GM23338 (cell line): Measurements from ENCODE around the gene SEMA4D.

Experiments used
- CREB1 ChIP-seq: fragments of 250-450 bp; sonication (Bioruptor Pico); IDR thresholded peaks from 2 replicates; pipeline ENCODE4 v1.5.0; 2020; ENCODE audit warnings: low read depth, mild to moderate bottlenecking, moderate library complexity
- EZH2 ChIP-seq: fragments of 200-600 bp; sonication (generic); IDR thresholded peaks from one replicate; pipeline ENCODE4 v1.8.0; 2017; ENCODE audit warnings: antibody characterized with exemption, mild to moderate bottlenecking, low read depth; ENCODE audit not compliant: unreplicated experiment
- EZH2phosphoT487 ChIP-seq: fragments of 200-600 bp; sonication (generic); IDR thresholded peaks from one replicate; pipeline ENCODE4 v1.8.1; 2018; ENCODE audit warnings: antibody characterized with exemption; ENCODE audit not compliant: unreplicated experiment
- JUNB ChIP-seq: IDR thresholded peaks from one replicate; pipeline ENCODE4 v1.6.1; 2016; ENCODE audit warnings: antibody characterized with exemption; ENCODE audit not compliant: unreplicated experiment
- POLR2AphosphoS5 ChIP-seq: IDR thresholded peaks from 2 replicates; pipeline ENCODE4 v1.6.1; 2016; ENCODE audit warnings: antibody characterized with exemption, low read depth
- ZNF114 ChIP-seq: fragments of 250-450 bp; sonication (Bioruptor Pico); IDR thresholded peaks from 2 replicates; pipeline ENCODE4 v1.5.0; 2020; ENCODE audit warnings: mild to moderate bottlenecking, moderate library complexity
- ZNF331 ChIP-seq: fragments of 250-450 bp; sonication (Bioruptor Pico); IDR thresholded peaks from 2 replicates; pipeline ENCODE4 v1.5.0; 2020; ENCODE audit warnings: low read depth, mild to moderate bottlenecking, moderate library complexity
- TF ChIP-seq, protein P1 (sequence below), 2 experiments: fragments of 200-600 bp in 1 of 2; sonication (generic) in 1 of 2; conservative IDR thresholded peaks; 2 replicates each; pipeline versions ENCODE4 v1.5.1 to v1.6.1; 2016 to 2017; ENCODE audit warnings: antibody characterized with exemption in 2 of 2, low read depth in 2 of 2, mild to moderate bottlenecking in 2 of 2, moderate library complexity in 1 of 2
- TF ChIP-seq, protein P2 (sequence below): IDR thresholded peaks from one replicate; pipeline ENCODE4 v1.6.1; 2018; ENCODE audit warnings: antibody characterized with exemption; ENCODE audit not compliant: unreplicated experiment
- TF ChIP-seq, protein P3 (sequence below): fragments of 250-450 bp; sonication (Bioruptor Pico); IDR thresholded peaks from 2 replicates; pipeline ENCODE4 v1.5.0; 2020; ENCODE audit warnings: mild to moderate bottlenecking, moderate library complexity
- TF ChIP-seq, protein P4 (sequence below): IDR thresholded peaks from 2 replicates; pipeline ENCODE4 v1.6.1; 2016; ENCODE audit warnings: antibody characterized with exemption

DNA sequence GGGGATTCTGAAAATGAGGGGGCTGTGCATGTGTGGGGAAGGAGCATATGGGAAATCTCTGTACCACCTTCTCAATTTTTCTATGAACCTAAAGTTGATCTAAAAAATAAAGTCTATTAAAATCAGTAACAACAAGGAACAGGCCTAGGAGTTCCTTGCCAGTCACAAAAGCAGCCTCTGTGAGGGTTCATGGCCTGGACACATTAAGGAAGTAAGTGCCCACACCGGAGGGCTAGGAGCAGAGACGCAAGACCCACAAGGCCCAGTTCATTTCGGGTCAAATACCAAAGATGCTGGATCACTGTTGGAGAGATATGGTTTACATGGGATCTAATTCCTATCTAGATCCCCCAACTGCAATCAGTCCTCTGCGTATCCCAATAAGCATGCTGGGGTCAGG, 88.4 kb downstream of the SEMA4D start:
- TF ChIP-seq EZH2: no peak
- TF ChIP-seq, protein P1, sequence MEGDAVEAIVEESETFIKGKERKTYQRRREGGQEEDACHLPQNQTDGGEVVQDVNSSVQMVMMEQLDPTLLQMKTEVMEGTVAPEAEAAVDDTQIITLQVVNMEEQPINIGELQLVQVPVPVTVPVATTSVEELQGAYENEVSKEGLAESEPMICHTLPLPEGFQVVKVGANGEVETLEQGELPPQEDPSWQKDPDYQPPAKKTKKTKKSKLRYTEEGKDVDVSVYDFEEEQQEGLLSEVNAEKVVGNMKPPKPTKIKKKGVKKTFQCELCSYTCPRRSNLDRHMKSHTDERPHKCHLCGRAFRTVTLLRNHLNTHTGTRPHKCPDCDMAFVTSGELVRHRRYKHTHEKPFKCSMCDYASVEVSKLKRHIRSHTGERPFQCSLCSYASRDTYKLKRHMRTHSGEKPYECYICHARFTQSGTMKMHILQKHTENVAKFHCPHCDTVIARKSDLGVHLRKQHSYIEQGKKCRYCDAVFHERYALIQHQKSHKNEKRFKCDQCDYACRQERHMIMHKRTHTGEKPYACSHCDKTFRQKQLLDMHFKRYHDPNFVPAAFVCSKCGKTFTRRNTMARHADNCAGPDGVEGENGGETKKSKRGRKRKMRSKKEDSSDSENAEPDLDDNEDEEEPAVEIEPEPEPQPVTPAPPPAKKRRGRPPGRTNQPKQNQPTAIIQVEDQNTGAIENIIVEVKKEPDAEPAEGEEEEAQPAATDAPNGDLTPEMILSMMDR (conservative IDR thresholded peaks at IDR 0.05; ENCODE audit: low read depth in 2 of 2): no peak
- no peak for TF ChIP-seq EZH2phosphoT487
- TF ChIP-seq POLR2AphosphoS5: no peak
- TF ChIP-seq, protein P2, sequence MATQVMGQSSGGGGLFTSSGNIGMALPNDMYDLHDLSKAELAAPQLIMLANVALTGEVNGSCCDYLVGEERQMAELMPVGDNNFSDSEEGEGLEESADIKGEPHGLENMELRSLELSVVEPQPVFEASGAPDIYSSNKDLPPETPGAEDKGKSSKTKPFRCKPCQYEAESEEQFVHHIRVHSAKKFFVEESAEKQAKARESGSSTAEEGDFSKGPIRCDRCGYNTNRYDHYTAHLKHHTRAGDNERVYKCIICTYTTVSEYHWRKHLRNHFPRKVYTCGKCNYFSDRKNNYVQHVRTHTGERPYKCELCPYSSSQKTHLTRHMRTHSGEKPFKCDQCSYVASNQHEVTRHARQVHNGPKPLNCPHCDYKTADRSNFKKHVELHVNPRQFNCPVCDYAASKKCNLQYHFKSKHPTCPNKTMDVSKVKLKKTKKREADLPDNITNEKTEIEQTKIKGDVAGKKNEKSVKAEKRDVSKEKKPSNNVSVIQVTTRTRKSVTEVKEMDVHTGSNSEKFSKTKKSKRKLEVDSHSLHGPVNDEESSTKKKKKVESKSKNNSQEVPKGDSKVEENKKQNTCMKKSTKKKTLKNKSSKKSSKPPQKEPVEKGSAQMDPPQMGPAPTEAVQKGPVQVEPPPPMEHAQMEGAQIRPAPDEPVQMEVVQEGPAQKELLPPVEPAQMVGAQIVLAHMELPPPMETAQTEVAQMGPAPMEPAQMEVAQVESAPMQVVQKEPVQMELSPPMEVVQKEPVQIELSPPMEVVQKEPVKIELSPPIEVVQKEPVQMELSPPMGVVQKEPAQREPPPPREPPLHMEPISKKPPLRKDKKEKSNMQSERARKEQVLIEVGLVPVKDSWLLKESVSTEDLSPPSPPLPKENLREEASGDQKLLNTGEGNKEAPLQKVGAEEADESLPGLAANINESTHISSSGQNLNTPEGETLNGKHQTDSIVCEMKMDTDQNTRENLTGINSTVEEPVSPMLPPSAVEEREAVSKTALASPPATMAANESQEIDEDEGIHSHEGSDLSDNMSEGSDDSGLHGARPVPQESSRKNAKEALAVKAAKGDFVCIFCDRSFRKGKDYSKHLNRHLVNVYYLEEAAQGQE: no peak
- TF ChIP-seq ZNF114 (CRISPR knock-in tag): no peak
- no peak for TF ChIP-seq JUNB
- no peak for TF ChIP-seq ZNF331 (CRISPR knock-in tag)
- TF ChIP-seq, protein P3, sequence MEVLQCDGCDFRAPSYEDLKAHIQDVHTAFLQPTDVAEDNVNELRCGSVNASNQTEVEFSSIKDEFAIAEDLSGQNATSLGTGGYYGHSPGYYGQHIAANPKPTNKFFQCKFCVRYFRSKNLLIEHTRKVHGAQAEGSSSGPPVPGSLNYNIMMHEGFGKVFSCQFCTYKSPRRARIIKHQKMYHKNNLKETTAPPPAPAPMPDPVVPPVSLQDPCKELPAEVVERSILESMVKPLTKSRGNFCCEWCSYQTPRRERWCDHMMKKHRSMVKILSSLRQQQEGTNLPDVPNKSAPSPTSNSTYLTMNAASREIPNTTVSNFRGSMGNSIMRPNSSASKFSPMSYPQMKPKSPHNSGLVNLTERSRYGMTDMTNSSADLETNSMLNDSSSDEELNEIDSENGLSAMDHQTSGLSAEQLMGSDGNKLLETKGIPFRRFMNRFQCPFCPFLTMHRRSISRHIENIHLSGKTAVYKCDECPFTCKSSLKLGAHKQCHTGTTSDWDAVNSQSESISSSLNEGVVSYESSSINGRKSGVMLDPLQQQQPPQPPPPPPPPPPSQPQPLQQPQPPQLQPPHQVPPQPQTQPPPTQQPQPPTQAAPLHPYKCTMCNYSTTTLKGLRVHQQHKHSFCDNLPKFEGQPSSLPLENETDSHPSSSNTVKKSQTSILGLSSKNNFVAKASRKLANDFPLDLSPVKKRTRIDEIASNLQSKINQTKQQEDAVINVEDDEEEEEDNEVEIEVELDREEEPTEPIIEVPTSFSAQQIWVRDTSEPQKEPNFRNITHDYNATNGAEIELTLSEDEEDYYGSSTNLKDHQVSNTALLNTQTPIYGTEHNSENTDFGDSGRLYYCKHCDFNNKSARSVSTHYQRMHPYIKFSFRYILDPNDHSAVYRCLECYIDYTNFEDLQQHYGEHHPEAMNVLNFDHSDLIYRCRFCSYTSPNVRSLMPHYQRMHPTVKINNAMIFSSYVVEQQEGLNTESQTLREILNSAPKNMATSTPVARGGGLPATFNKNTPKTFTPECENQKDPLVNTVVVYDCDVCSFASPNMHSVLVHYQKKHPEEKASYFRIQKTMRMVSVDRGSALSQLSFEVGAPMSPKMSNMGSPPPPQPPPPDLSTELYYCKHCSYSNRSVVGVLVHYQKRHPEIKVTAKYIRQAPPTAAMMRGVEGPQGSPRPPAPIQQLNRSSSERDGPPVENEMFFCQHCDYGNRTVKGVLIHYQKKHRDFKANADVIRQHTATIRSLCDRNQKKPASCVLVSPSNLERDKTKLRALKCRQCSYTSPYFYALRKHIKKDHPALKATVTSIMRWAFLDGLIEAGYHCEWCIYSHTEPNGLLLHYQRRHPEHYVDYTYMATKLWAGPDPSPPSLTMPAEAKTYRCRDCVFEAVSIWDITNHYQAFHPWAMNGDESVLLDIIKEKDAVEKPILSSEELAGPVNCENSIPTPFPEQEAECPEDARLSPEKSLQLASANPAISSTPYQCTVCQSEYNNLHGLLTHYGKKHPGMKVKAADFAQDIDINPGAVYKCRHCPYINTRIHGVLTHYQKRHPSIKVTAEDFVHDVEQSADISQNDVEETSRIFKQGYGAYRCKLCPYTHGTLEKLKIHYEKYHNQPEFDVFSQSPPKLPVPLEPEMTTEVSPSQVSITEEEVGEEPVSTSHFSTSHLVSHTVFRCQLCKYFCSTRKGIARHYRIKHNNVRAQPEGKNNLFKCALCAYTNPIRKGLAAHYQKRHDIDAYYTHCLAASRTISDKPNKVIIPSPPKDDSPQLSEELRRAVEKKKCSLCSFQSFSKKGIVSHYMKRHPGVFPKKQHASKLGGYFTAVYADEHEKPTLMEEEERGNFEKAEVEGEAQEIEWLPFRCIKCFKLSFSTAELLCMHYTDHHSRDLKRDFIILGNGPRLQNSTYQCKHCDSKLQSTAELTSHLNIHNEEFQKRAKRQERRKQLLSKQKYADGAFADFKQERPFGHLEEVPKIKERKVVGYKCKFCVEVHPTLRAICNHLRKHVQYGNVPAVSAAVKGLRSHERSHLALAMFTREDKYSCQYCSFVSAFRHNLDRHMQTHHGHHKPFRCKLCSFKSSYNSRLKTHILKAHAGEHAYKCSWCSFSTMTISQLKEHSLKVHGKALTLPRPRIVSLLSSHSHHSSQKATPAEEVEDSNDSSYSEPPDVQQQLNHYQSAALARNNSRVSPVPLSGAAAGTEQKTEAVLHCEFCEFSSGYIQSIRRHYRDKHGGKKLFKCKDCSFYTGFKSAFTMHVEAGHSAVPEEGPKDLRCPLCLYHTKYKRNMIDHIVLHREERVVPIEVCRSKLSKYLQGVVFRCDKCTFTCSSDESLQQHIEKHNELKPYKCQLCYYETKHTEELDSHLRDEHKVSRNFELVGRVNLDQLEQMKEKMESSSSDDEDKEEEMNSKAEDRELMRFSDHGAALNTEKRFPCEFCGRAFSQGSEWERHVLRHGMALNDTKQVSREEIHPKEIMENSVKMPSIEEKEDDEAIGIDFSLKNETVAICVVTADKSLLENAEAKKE (CRISPR knock-in tag): no peak
- TF ChIP-seq CREB1 (CRISPR knock-in tag): no peak
- TF ChIP-seq, protein P4, sequence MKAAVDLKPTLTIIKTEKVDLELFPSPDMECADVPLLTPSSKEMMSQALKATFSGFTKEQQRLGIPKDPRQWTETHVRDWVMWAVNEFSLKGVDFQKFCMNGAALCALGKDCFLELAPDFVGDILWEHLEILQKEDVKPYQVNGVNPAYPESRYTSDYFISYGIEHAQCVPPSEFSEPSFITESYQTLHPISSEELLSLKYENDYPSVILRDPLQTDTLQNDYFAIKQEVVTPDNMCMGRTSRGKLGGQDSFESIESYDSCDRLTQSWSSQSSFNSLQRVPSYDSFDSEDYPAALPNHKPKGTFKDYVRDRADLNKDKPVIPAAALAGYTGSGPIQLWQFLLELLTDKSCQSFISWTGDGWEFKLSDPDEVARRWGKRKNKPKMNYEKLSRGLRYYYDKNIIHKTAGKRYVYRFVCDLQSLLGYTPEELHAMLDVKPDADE: no peak
